Embryonic facial prominence (tissue), 1 donor: ENCODE data around the gene GTF2H4.
"Not testable (repeated sequence)": the region's sequence is repeated elsewhere in the genome, so short reads cannot be mapped to it uniquely, and the experiment has no call there.

Experiments used
- DNase-seq: peaks from one replicate; pipeline ENCODE4 v3.0.0-alpha.2; 2016; ENCODE audit errors: extremely low spot score

GTF2H4 gene

DNA sequence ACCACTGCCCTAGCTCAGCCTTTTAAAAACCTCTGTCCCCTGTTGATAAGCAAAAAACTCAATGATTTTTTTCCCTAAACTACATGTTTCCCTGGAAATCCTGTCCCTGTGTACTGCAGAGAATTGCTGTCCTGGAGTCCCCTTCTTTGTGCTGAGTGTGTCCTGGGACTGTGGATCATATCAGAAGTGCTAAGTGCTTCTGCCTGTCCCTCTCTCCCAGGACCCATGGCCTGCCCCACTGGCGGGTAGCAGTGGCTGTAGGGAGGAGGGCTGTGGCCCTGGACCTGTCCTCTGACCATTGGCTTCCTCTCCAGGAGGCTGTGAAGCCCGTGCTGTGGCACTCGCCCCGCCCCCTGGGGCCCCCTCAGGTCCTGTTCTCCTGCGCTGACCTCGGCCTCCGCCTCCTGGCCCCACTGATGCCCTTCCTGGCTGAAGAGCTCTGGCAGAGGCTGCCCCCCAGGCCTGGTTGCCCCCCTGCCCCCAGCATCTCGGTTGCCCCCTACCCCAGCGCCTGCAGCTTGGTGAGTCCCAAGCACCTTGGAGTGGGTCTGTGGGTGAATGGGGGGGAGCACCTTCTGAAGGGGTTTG is 16.1 kb downstream of the GTF2H4 start:
- DNase-seq = not testable (repeated sequence)

DNA sequence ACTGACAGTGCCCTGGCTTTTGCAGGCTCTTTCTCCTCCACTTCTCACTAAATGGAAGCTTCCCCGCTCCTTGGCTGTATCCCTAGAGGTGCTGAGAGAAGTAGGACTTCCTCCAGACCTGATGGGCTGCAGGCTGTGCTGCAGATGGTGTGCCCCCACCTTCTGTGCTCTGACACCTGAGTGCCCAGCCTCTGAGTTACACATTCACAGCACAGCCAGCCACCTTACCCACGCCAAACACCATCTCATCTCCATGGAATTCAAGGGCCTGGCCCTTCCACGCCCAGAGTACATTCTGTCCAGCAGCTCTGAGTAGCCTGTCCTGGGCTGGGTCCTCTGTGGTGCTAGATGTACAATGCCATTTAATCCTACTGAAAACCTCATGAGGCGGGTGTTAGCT is 18.6 kb downstream of the GTF2H4 start:
- DNase-seq = no peak

DNA sequence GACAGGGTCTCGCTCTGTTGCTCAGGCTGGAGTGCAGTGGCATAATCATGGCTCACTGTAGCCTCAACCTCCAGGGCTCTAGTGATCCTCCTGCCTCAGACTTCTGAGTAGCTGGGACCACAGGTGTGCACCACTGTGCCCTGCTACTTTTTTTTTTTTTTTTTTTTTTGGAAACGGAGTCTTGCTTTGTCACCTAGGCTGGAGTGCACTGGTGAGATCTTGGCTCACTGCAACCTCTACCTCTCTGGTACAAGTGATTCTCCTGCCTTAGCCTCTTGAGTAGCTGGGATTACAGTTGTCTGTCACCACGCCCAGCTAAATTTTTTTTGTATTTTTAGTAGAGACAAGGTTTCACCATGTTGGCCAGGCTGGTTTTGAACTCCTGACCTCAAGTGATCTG is 19.1 kb downstream of the GTF2H4 start:
- not testable (repeated sequence) for DNase-seq

DNA sequence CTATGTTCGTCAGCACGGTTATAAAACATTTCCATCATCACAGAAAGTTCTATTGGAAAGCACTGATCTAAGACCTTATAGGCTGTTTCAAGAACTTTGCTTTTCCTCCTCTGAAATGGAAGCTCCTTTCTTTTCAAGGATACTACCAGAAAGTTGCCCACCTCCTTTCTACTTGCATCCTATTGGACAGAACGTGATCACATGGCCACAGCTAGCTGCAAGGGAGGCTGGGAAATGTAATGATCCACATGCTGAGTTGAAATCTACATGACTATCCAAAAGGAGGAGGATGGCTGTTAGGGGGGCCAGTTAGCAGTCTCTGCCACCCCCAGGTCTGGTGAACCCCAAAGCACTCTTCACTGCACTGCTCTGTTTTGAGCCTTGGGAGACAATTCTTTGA is 20.7 kb downstream of the GTF2H4 start:
- no peak for DNase-seq

DNA sequence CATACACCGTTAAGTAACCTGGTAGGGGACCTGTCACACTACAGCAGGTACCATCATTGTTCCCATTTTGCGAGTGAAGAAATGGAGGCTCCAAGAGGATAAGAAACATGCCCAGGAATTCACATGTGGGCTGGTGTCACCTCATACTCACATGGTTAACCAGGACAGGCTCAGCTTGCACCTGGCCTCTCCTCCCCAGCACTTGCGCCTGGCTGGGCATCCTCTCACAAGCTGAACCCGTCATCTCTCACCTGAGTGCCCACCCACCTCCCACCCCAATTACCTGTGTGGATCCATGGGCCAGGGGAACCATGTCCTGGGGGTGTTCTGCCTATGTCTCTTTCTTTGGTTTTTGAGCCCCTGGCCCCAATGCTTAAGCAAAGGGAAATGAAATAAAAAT is 22.5 kb downstream of the GTF2H4 start:
- no peak for DNase-seq

DNA sequence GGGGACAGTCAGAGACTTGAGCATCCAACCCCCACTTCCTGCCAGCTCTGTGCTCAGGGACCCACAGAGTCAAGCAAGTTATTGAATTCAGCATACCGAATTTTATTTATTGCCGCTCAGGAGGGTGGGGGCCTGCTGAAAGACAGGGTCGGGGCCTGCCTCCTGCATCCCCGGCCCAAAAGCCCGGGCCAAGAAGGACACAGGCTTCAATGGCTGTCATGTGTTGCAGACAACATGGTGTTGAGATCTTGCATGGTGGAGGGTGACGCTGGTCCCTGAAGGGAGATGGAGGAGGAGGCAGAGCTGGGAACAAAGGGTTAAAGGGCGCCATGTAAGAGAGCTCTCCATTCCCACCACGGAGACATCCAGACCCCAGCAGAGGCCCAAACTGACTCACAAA is 23.3 kb downstream of the GTF2H4 start:
- no peak for DNase-seq

DNA sequence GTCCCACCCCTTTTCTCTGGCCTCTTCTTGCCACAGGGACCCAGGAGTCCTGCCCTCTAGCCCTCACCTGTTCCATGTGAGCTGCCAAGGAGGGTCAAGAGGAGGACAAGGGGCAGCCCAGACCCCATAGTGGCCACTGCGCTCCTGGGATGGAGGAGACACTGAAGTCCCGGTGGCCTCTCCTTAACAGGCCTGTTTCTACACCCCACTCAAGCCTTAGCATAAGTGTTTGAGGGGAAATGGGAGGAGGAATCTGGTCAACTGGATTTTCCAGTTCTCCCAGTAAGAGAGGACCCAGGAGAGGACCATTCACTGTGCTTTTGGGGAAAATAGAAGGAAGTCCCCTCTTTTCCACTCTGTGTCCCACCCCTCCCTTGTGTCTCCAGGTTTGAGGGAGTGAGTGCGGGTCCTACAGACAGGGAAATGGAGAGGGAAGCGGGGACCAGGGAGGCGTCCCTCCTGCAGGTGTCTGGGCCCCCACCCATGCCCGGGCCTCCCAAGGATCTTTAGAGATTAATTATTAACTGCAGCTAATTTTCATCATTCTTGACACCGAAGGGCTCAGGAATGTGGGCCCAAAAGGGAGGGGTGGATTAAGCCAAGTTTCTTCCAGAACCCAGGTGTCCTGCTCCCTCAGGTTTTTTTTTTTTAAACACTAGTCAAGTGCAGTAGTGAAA is 24.1 kb downstream of the GTF2H4 start, which contains the start of gene SFTA2:
Gene SFTA2, minus strand, starts transcription at position 202 of the 677 bp plus-strand sequence. Its CDS starts 74 bp downstream, at position 128.
- DNase-seq = no peak

DNA sequence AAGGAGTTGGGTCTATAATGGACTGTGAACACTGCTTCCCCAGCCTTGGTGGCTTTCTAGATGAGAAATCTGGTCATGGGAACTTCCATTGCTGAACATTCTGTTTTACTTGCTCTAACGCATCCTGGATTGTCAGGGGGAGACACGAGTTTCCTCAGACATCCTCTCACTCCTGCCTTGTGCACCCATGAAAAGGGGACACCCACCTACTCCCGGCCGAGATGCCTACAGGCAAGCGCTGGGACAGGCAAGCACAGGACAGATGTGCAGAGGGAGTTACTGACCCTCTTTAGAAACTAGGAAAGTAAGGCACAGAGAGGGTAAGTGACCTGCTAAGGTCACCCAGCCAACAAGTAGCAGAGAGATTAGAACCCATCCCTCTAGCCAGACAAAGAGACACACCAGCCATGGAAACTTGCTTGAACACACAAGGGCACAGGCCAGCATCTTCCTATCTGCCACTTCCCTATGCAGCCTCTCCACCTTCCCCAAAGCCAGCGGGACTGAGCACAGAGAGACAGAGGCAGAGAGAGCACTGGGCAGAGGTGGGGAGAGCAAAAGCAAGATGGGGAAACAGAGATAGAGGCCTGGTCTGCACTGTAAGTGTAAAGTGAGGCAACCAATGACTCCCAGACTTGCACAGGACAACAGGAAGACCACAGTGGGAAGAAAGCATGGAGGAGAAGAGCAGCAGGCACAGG is 24.8 kb downstream of the GTF2H4 start:
- no peak for DNase-seq

DNA sequence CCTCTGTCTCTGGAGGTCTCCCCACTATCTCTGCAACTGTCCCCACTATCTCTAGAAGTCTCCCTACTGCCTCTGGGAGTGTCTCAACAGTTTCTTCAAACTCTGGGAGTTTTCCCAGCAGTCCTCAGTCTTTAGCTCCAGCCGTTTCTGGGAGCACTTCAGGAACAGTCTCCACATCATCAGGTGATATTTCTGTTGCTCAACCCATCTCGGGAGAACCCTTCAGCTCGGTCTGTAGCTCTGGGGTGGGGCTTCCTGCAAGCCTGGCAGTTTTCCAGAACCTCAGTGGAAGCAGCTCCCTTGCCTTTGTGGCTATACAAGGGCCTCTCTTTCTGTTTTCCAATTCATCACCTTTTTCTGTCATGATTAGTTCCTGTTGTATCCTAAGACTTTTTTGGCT is 27.0 kb downstream of the GTF2H4 start:
- DNase-seq = no peak

DNA sequence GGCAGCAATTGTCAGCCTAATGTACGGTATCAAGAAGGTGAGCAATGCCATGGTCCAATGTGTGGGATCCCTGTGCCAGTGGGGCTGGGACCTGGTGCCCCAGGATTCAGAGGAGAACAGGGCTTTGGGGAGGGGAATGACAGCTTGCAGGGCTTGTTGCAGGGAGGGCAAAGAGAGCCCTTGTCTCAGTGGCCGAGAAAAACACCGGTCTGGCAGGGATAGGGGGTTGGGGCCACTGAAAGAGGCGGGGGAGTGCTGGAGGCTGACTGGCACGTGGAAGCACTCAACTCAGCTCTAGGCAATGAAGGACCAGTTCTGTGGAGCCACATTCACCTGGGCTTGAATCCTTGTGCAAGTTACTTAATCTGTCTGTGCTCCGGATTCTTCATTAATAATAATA is 29.3 kb downstream of the GTF2H4 start:
- no peak for DNase-seq

DNA sequence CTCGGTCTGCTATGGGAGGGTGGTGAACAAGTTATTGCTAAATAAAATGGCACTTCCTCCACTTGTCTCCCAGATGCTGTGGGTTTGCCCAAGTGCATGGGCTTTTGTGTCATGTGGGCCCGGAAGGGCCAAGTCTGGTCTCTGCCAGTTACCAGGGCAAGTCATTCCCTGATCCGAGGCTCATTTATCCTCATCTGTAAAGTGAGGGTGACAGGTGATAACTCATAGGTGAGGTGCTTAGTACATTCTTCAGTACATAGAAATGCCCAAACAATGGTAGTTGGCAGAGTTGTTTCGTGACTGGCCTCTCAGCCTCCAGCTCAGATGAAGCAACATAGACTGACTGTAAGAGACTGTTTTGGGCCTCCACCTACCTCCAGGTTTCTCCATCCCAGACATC is 30.7 kb downstream of the GTF2H4 start:
- DNase-seq = no peak

DNA sequence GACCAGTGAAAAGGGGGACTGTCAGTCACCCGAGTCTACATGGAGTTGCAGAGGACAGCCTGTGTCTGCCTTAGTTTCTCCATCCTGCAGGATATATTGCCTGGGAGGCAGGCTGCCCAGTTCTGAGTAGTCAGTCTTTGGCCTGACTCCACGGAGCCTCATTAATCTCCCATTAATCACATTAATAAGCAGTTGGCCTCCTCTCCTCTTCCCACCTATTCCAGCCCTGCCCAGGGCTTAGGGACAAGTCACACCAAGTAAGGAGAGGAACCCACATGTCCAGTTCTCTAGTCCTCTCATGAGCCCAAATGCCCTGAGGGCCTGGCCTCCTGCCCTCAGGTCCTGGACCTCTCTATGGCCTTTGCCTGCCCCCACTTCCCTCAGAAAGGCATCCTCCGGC is 31.5 kb downstream of the GTF2H4 start:
- DNase-seq = no peak

DNA sequence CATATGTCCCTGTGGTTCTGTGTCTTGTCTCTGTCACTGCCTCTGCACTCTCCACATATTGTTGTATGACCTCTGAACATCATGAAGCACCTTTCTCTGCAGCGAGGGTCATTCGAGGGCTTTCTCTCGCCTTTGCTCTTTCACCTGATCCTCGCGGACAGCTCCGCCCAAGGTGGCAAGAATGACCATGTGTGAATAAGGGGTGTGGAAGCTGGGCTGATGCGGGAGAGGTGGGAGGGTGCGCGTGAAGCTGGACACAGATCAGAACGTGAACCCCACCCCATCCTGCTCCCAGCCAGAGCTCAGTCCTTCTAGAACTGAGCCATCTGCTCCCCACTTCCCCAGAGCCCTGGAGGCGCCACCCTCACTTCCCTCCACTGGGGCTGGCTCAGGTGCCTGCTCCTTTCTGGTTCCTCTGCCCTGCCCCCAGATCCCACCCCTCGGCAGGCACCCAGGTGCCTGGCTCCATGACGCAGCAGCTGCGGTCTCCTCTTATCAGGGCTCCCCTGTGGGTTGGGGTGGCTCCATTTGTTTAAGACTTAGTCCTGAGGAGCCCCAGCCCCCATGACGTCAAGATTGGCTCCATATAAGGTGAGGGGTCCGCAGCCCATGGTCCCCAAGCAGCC is 32.5 kb downstream of the GTF2H4 start, which contains the start of gene MUCL3:
Gene MUCL3, plus strand, starts transcription at position 613 of the 626 bp plus-strand sequence. CDS start 27 bp downstream, outside the sequence.
- no peak for DNase-seq

DNA sequence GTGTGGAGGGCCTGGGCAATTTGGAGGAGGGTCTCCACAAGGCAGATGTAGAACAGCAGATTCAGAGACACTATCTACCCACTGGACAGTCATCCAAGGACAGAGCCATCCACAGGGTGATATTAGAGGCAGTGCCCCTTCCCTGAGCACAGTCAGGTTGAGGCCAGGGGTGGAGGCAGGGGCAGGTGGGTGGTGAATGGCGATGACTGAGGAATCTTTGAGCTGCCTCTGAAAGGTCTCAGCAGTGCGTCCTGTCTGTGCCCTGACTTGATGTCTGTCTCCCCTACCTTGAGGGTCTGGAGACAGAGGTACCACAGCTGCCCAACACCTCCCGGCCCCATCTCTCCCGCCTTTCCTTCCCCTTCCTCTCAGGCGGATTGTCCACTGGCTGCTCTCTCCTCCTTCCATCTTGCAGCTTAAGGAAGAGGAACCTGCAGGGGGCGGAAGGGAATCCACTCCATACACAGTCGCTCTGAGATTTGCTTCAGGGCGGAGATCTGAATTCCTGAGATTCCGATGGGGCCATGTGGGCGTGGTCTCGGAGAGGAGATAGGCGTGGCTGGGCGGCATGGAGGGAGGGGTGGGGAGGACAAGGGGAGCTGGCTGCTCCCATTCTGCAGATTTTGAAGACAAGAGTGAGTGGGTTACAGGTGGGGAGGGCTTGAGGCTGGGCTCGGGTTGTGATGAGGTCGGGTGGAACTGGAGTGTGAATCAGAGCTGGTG is 34.5 kb downstream of the GTF2H4 start:
- no peak for DNase-seq

DNA sequence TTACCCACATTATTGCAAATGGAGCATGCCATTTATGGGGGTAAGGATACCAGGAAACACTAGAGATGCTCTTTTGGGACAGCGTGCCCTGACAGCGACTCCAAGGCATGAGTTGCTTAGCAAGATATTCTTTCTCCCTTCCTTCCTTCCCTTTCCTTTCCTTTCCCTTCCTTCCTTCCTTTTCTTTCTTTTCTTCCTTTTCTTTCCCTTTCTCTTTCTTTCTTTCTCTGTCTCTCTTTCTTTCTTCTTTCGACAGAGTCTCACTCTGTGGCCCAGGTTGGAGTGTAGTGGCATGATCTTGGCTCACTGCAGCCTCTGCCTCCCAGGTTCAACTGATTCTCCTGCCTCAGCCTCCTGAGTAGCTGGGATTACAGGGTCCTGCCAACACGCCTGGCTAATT is 36.0 kb downstream of the GTF2H4 start:
- DNase-seq = no peak

DNA sequence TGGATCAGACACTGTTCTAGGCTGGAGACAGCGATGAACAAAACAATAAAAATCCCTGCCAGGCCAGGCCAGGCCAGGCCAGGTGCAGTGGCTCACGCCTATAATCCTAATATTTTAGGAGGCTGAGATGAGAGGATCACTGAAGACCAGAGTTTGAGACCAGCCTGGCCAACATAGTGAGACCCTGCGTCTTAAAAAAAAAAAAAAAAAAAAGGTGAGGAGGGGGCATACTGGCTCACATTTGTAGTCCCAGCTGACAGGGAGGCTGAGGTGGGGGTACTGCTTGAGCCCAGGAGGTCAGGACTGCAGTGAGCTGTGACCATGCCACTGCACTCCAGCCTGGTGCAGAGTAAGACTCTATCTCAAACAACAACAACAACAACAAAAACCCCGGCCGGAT is 37.3 kb downstream of the GTF2H4 start:
- no peak for DNase-seq

DNA sequence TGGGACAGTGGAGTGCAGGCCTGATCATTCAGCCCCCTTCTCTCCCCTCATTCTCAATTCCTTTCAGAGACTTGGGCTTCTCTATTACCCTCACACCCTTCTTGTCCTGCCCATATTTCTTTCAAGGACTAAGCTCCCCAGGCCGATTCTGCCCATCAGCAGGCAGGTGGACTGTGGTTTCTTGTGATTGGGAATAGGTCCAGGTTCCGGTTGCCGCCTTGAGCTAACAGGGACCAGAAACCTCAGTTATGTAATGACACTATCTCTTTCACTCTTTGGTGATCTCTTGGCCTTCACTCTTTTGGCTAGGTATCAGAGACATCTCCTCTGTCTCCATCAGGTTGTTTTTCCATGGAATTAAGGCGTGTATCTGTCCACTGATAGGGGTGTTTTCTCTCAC is 39.2 kb downstream of the GTF2H4 start:
- no peak for DNase-seq

DNA sequence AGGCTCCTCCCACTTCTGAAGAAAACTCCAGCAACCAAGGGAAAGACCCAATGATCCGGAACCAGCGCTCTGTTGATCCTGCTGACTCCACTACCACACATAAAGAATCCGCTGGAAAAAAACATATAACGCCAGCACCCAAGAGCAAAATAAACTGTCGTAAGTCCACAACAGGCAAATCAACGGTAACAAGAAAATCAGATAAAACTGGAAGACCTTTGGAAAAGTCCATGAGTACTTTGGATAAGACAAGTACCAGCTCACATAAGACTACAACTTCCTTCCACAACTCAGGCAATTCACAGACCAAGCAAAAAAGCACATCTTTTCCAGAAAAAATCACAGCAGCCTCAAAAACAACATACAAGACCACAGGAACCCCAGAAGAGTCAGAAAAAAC is 40.8 kb downstream of the GTF2H4 start:
- no peak for DNase-seq

DNA sequence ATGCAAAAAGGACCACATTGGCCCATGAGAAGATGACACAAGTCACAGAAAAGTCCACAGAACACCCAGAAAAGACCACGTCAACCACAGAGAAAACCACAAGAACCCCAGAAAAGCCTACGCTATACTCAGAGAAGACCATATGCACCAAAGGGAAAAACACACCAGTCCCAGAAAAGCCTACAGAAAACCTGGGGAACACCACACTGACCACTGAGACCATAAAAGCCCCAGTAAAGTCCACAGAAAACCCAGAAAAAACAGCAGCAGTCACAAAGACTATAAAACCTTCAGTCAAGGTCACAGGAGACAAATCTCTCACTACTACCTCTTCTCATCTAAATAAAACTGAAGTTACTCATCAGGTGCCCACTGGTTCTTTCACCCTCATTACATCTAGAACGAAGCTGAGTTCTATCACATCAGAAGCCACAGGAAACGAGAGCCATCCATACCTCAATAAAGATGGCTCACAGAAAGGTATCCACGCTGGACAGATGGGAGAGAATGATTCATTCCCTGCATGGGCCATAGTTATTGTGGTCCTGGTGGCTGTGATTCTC is 44.0 kb downstream of the GTF2H4 start:
- DNase-seq = no peak

DNA sequence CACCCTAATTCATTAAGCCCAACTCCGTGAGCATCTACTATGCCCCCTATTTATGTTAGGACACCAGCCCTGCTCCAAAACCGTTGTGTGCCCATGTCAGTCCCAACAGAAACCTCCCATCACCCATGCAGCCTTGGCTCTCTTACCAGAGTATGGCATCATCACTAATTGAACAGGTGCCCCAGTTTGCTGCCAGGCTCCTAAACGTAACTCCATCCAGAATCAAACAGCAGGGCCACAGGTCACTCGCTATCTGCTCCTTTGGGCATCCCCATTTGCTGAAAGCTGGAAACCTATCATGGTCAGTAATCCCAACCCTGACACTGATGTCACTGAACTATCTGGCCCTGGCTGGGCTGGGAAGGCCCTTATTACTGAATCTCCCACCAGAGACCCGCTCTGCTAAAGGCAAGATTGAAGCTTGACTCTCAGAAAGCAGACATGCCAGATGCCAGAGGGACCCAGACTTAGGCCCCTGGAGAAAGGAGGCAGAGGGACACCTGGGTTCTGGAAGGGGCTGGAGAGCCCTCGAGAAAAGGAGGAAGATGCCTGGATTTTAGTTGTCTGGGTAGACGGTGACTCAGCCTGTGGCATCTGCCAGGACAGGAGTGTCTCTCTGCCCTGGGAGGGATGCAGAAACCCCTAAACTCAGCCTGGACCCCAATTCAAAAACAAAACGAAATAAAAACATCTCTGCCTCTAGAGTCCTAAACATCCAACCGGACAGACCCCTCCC is 46.8 kb downstream of the GTF2H4 start:
- DNase-seq = no peak
